ENCODE data around the gene UMOD. TPM values are rescaled to one million over a fixed set of nuclear protein-coding genes. Genes with fewer than 3 reads are reported as not detected.
A peak's percentile ranks its signal among the peaks of the same experiment; 100 is the strongest.

UMOD gene
- total RNA-seq, 1 donor from 2014 or later, result not detected

DNA sequence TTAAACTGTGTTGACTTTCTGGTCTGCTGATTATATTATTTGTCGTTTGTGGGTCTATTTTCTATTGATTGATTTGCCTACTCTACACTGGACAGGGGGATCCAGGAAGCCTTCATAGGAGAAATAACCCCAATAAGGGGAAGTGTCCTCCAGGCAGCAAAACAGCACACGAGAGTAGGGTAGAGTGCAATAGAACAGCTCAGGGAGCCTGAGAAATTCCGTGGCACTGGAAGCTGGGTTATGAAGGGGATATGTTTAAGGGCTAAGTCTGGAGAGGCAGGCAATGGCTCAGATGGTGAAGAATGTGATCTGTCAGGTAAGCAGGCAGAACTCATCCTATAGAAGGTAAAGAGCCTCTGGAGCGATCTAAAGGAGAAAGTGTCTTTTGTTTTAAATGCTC is 46.1 kb downstream of the UMOD start:
- no peaks in the 10 kb centered on the region for H3K36me3 Mint-ChIP-seq (ENCODE audit: low read depth)
- TF ChIP-seq, protein P1, sequence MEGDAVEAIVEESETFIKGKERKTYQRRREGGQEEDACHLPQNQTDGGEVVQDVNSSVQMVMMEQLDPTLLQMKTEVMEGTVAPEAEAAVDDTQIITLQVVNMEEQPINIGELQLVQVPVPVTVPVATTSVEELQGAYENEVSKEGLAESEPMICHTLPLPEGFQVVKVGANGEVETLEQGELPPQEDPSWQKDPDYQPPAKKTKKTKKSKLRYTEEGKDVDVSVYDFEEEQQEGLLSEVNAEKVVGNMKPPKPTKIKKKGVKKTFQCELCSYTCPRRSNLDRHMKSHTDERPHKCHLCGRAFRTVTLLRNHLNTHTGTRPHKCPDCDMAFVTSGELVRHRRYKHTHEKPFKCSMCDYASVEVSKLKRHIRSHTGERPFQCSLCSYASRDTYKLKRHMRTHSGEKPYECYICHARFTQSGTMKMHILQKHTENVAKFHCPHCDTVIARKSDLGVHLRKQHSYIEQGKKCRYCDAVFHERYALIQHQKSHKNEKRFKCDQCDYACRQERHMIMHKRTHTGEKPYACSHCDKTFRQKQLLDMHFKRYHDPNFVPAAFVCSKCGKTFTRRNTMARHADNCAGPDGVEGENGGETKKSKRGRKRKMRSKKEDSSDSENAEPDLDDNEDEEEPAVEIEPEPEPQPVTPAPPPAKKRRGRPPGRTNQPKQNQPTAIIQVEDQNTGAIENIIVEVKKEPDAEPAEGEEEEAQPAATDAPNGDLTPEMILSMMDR (IDR thresholded peaks at IDR 0.05), result no peak

DNA sequence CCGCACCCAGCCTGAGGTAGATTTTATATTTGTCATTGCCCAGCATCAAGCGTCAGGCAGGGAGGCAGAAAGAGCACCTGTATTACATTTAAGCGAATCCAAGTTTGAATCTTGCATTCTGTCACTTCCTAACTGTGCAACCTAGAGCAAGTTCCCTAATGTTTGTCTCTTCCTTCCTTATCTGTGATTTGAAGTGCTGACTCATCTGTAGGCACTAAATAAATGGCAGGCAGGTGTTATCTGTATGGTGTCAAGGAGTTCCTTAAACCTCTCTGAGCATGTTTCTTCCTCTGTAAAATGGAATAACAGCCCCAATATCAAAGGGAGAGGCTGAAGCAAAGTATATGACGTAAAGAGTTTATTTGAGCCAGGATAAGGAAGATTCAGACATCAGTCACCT is 49.5 kb downstream of the UMOD start:
- TF ChIP-seq, protein P1 (IDR thresholded peaks at IDR 0.05), result no peak
- H3K4me3 Mint-ChIP-seq (ENCODE audit: unreplicated experiment), result no peak overlapping the region
- H3K4me1 Mint-ChIP-seq (ENCODE audit: low read depth), result no peaks in the 10 kb centered on the region
- no peaks in the 10 kb centered on the region for H3K9me3 Mint-ChIP-seq (ENCODE audit: low read depth)
- H3K36me3 Mint-ChIP-seq (ENCODE audit: low read depth), result no peaks in the 10 kb centered on the region
- H3K27me3 Mint-ChIP-seq (ENCODE audit: low read depth), result peaks cover 22% of the 10 kb centered on the region
- no peak for DNase-seq (ENCODE audit: low spot score)
- no peak overlapping the region for H3K27ac Mint-ChIP-seq (ENCODE audit: unreplicated experiment)

More for the DNA sequence above, 46.1 kb downstream of the UMOD start:
- Mint-ChIP-seq H3K27me3 (ENCODE audit: low read depth) (peaks cover 12% of the 10 kb centered on the region), H3K4me3 (ENCODE audit: unreplicated experiment) (no peak overlapping the region), H3K27ac (ENCODE audit: unreplicated experiment) (no peak overlapping the region), H3K9me3 (ENCODE audit: low read depth) (no peaks in the 10 kb centered on the region), H3K4me1 (ENCODE audit: low read depth) (no peaks in the 10 kb centered on the region)
- DNase-seq (ENCODE audit: low spot score), result no peak

DNA sequence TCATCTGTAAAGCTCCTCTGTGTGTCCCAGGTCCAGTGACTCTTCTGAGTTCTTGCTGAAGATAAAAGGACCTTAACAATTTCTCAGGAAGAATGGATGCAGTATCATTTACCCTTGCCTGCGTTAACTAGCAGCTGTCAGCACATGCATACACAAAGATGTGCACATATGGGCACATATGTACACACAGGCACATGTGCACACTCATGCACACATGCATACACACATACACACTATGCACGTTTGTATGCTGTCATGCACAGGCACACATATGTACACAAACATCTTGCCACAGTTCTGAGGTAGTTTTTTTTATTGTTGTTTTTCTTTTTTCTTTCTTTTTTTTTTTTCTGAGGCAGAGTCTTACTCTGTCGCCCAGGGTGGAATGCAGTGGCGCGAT is 50.1 kb downstream of the UMOD start:
- peaks cover 22% of the 10 kb centered on the region for H3K27me3 Mint-ChIP-seq (ENCODE audit: low read depth)
- no peak for DNase-seq (ENCODE audit: low spot score)
- no peak overlapping the region for H3K27ac Mint-ChIP-seq (ENCODE audit: unreplicated experiment)
- H3K4me3 Mint-ChIP-seq (ENCODE audit: unreplicated experiment), result no peak overlapping the region
- H3K36me3 Mint-ChIP-seq (ENCODE audit: low read depth), result no peaks in the 10 kb centered on the region
- TF ChIP-seq, protein P1 (IDR thresholded peaks at IDR 0.05), result no peak
- H3K4me1 Mint-ChIP-seq (ENCODE audit: low read depth), result no peaks in the 10 kb centered on the region
- no peaks in the 10 kb centered on the region for H3K9me3 Mint-ChIP-seq (ENCODE audit: low read depth)

DNA sequence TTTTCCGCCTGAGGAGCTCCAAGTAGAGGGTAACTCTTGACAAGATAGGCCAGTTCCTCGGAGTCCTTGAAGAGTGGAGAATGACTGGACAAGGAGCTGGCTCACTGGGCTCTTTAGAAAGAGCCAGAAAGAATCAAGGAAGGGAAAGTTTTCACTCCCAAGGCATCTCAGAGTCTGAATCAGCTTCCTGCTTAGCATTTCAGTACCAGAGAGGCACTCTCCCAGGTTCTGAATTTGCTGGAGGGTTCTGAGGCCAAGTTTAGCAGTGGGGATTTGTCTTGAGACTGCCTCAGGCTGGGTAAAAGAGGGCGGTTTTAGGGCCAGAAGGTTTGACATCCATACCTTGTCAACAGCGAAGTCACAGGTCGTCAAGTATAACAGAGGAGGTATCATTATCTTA is 50.7 kb downstream of the UMOD start:
- TF ChIP-seq, protein P1 (IDR thresholded peaks at IDR 0.05), result no peak
- Mint-ChIP-seq H3K27ac (ENCODE audit: unreplicated experiment) (no peak overlapping the region), H3K9me3 (ENCODE audit: low read depth) (no peaks in the 10 kb centered on the region), H3K36me3 (ENCODE audit: low read depth) (no peaks in the 10 kb centered on the region), H3K4me3 (ENCODE audit: unreplicated experiment) (no peak overlapping the region), H3K27me3 (ENCODE audit: low read depth) (peaks cover 25% of the 10 kb centered on the region), H3K4me1 (ENCODE audit: low read depth) (no peaks in the 10 kb centered on the region)
- no peak for DNase-seq (ENCODE audit: low spot score)

DNA sequence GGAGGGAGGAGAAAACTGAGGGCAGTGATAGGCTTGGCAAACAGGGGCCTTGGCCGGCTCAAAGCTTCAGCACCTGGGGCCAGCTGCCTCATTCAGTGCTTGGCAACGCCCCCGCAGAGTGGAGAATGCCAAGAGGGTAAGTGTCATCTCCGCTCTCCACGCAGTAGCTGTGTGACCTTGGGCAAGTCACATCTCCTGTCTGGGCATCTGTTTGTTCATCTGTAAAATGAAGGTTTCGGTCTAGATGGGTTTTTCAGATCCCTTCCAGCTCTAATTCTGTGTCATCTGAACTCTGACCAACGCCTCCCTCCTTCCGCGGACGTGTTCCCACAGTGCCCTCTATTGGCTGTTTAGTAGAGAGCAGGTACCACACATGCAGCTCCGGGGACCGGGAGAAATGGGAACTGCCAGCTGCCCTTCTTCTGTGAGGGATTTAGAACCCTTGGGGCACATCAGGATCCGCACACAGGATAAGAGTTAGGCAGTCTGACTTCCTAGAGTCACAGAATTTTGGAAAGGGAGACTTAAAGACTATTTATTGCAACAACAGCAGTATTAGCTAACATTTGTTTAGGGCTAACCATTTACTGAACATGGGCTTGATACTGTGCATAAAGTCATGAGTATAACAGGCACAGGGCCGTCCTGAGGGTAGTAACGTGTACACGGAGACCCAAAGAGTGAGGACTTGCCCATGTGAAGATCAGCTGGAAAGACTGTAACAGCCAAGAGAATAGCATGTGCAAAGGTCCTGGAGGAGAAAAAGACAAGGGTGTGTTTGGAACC is 52.0 kb downstream of the UMOD start:
- Mint-ChIP-seq H3K9me3 (ENCODE audit: low read depth) (no peaks in the 10 kb centered on the region), H3K27me3 (ENCODE audit: low read depth) (peaks cover 20% of the 10 kb centered on the region), H3K36me3 (ENCODE audit: low read depth) (no peaks in the 10 kb centered on the region), H3K4me1 (ENCODE audit: low read depth) (no peaks in the 10 kb centered on the region), H3K4me3 (ENCODE audit: unreplicated experiment) (no peak overlapping the region), H3K27ac (ENCODE audit: unreplicated experiment) (no peak overlapping the region)
- DNase-seq (ENCODE audit: low spot score), result no peak
- TF ChIP-seq, protein P1 (IDR thresholded peaks at IDR 0.05), result peak; percentile 76
